Astrocyte of the spinal cord (primary cell): ENCODE results near the gene TEPSIN.

ENCODE experiments used
- DNase-seq: peaks from one replicate; pipeline ENCODE4 v3.0.0; 2011; ENCODE audit warnings: low read depth, low spot score
- H3K4me3 ChIP-seq: 2 replicates; pipeline ENCODE4 v1.5.1; 2011; ENCODE audit warnings: low read depth, mild to moderate bottlenecking, low read length, moderate library complexity
- CTCF ChIP-seq: IDR thresholded peaks from 2 replicates; pipeline ENCODE4 v1.5.1; 2012; ENCODE audit warnings: low read depth, mild to moderate bottlenecking, low read length, inconsistent platforms
- in situ Hi-C: cut with HindIII; loops from 2 replicates; pipeline ENCODE4 v1.10.0; 2017; ENCODE audit warnings: low sequenced_read_pairs

Gene TEPSIN

GRCh38 chr17:81282876-81283275 lies 44.0 kb upstream of the TEPSIN start:
- no peak for DNase-seq
- in situ Hi-C loops = no loop called here
- TF ChIP-seq CTCF = no peak
- no peak overlapping the region for H3K4me3 ChIP-seq

- TF ChIP-seq CTCF = no peak
- H3K4me3 ChIP-seq = no peak overlapping the region
- DNase-seq = no peak
- in situ Hi-C loops = no loop called here
These were observed 43.3 kb upstream of the TEPSIN start for GRCh38 chr17:81282141-81282540.

- in situ Hi-C loops = no loop called here
- H3K4me3 ChIP-seq = no peak overlapping the region
- DNase-seq = no peak
- TF ChIP-seq CTCF = no peak
These were observed 41.7 kb upstream of the TEPSIN start for GRCh38 chr17:81280571-81280970.

GRCh38 chr17:81279278-81280275 lies 40.7 kb upstream of the TEPSIN start:
- in situ Hi-C loops = no loop called here
- H3K4me3 ChIP-seq = no peak overlapping the region
- TF ChIP-seq CTCF = no peak
- DNase-seq = no peak

DNA sequence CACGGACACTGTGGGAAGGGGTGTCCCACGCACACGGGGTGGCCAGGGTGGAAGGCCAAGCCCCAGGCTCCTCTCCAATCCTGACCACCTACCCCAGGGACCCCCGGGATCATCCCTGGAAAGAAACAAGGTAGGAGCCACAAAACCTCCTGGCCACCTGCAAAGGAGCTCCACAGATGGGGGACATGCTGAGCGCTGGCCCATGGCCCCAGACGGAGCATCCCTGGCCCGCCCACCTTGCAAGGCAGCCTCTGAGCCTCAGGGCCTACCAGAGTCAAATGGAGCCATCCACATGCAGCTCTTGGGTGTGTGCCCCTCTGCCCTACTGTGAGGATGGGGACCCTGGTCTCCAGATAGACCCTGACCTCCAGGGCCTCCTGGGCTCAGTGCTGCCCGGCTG lies 40.0 kb upstream of the TEPSIN start:
- DNase-seq = no peak
- in situ Hi-C loops = no loop called here
- TF ChIP-seq CTCF = no peak
- H3K4me3 ChIP-seq = no peak overlapping the region

DNA sequence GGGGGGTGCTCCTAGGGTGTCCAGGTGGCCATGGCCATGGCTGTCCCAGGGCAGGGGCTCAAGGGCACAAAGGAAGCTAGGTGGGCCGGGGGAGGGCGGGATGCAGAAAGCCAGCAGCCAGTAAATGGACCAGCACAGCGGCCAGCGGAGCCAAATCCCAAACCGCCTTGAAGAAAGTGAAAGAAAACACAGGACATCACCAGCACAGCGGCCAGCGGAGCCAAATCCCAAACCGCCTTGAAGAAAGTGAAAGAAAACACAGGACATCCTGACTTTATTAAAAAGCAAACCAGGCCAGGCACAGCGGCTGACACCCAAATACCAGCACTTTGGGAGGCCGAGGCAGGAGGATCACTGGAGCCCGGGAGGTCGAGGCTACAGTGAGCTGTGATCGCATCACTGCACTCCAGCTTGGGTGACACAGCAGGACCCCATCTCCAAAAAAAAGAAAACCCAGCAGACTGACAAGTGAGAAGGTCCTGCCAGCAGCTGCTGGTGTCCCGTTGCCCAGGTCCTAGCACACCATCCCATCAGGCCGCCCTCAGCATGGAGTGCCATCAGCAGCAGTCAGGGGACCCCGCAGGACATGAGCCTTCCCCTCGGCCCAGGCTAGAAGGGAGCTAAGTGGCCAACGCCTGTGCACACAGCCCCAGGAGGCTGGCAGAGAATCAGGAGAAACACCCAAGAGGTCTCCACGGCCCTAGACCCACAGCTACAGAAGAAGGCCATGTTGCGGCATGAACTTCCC lies 39.3 kb upstream of the TEPSIN start:
- in situ Hi-C loops = no loop called here
- DNase-seq = no peak

More for the DNA sequence above, 39.3 kb upstream of the TEPSIN start:
- H3K4me3 ChIP-seq = no peak overlapping the region
- no peak for TF ChIP-seq CTCF
